Hepatic stellate cell (primary cell): Measurements from ENCODE around the gene ANG.
A peak's percentile ranks its signal among the peaks of the same experiment; 100 is the strongest.
"Not testable (repeated sequence)": the region's sequence is repeated elsewhere in the genome, so short reads cannot be mapped to it uniquely, and the experiment has no call there.

Experiments used
- DNase-seq: peaks from one replicate; pipeline ENCODE4 v3.0.0; 2011; ENCODE audit warnings: low spot score

The ANG gene

GRCh38 chr14:20688167-20688839 lies at the start of gene ANG:
Gene ANG (plus strand): TSS chr14:20688764. CDS start chr14:20693565, 4,801 bp downstream.
- no peak for DNase-seq

- no peak for DNase-seq
Measured at GRCh38 chr14:20641591-20641990, 47.0 kb upstream of the ANG start, which contains the start of gene OR6S1. Gene OR6S1 (minus strand): TSS chr14:20641691. CDS start chr14:20641691, 0 bp downstream.

GRCh38 chr14:20642182-20642581 lies 46.4 kb upstream of the ANG start:
- no peak for DNase-seq

- DNase-seq = not testable (repeated sequence)
Measured at GRCh38 chr14:20642755-20643154, 45.8 kb upstream of the ANG start.

- no peak for DNase-seq
Measured at GRCh38 chr14:20644520-20644919, 44.0 kb upstream of the ANG start.

GRCh38 chr14:20645481-20645880 lies 43.1 kb upstream of the ANG start:
- DNase-seq = no peak

- DNase-seq = no peak
Measured at GRCh38 chr14:20652996-20653975, 35.3 kb upstream of the ANG start.

- DNase-seq = no peak
Measured at GRCh38 chr14:20655851-20656250, 32.7 kb upstream of the ANG start.

- no peak for DNase-seq
Measured at GRCh38 chr14:20656274-20656673, 32.3 kb upstream of the ANG start.

GRCh38 chr14:20657216-20658211 lies 31.1 kb upstream of the ANG start:
- no peak for DNase-seq

- no peak for DNase-seq
Measured at GRCh38 chr14:20658246-20658645, 30.3 kb upstream of the ANG start.

GRCh38 chr14:20659336-20659735 lies 29.2 kb upstream of the ANG start:
- no peak for DNase-seq

- DNase-seq = no peak
Measured at GRCh38 chr14:20659813-20660395, 28.7 kb upstream of the ANG start.

GRCh38 chr14:20661197-20661596 lies 27.4 kb upstream of the ANG start:
- no peak for DNase-seq

- DNase-seq = peak; percentile 25
Measured at GRCh38 chr14:20662968-20663732, 25.4 kb upstream of the ANG start.

GRCh38 chr14:20666400-20666961 lies 22.1 kb upstream of the ANG start:
- DNase-seq = not testable (repeated sequence)

- DNase-seq = no peak
Measured at GRCh38 chr14:20667957-20668356, 20.6 kb upstream of the ANG start.

- DNase-seq = no peak
Measured at GRCh38 chr14:20668969-20669368, 19.6 kb upstream of the ANG start.

- DNase-seq = no peak
Measured at GRCh38 chr14:20671597-20672283, 16.8 kb upstream of the ANG start.

GRCh38 chr14:20675669-20676068 lies 12.9 kb upstream of the ANG start:
- no peak for DNase-seq
